ENCODE results near the gene HENMT1.
"Not testable (repeated sequence)": the region's sequence is repeated elsewhere in the genome, so short reads cannot be mapped to it uniquely, and the experiment has no call there.

Gene HENMT1

GRCh38 chr1:108643492-108644335 is 17.2 kb downstream of the HENMT1 start:
- no peak for TF ChIP-seq CTCF (IDR thresholded peaks at IDR 0.05)
- Histone ChIP-seq H3K27ac (no peak overlapping the region), H3K4me3 (no peak overlapping the region)
- DNase-seq (ENCODE audit: low spot score) = no peak

DNA sequence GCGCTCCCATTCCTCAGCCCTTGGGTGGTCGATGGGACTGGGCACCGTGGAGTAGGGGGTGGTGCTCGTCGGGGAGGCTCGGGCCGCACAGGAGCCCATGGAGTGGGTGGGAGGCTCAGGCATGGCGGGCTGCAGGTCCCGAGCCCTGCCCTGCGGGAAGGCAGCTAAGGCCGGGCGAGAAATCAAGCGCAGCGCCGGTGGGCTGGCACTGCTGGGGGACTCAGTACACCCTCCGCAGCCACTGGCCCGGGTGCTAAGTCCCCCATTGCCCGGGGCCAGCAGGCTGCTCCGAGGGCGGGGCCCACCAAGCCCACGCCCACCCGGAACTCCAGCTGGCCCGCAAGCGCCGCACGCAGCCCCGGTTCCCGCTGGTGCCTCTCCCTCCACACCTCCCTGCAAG is 20.0 kb downstream of the HENMT1 start:
- not testable (repeated sequence) for DNase-seq (ENCODE audit: low spot score); H3K27ac ChIP-seq; H3K4me3 ChIP-seq

GRCh38 chr1:108639899-108640560 is 20.9 kb downstream of the HENMT1 start:
- TF ChIP-seq CTCF (IDR thresholded peaks at IDR 0.05) = no peak
- no peak overlapping the region for H3K4me3 ChIP-seq
- H3K27ac ChIP-seq = no peak overlapping the region
- no peak for DNase-seq (ENCODE audit: low spot score)

DNA sequence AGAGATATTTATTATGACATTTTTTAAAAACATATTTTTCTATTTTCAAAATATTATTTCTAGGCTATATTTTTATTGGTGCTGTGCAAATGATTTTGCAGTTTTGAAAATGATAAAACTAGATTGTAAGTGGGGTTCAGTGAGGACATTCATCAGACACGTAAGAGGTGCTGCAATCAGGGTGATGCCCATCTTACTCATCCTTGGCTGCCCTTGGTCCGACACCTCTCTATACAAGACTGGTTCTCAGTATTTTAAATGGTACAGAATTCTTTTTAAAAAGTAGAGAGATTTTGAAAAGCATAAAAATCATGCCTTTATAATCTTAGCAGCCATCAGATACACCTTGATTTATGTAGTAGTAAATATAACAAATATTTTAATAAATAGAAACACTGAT is 24.0 kb downstream of the HENMT1 start:
- DNase-seq (ENCODE audit: low spot score) = no peak
- H3K4me3 ChIP-seq = no peak overlapping the region
- no peak for TF ChIP-seq CTCF (IDR thresholded peaks at IDR 0.05)

GRCh38 chr1:108634521-108634920 is 26.4 kb downstream of the HENMT1 start:
- Histone ChIP-seq H3K27ac (no peak overlapping the region), H3K4me3 (no peak overlapping the region)
- no peak for DNase-seq (ENCODE audit: low spot score)
- TF ChIP-seq CTCF (IDR thresholded peaks at IDR 0.05) = no peak

More for the DNA sequence above, 24.0 kb downstream of the HENMT1 start:
- no peak overlapping the region for H3K27ac ChIP-seq

- no peak for DNase-seq (ENCODE audit: low spot score)
- Histone ChIP-seq H3K27ac (no peak overlapping the region), H3K4me3 (no peak overlapping the region)
- no peak for TF ChIP-seq CTCF (IDR thresholded peaks at IDR 0.05)
Observed at GRCh38 chr1:108628665-108629064, 32.2 kb downstream of the HENMT1 start.

- DNase-seq (ENCODE audit: low spot score) = no peak
- no peak for TF ChIP-seq CTCF (IDR thresholded peaks at IDR 0.05)
- H3K27ac ChIP-seq = no peak overlapping the region
- H3K4me3 ChIP-seq = no peak overlapping the region
Observed at GRCh38 chr1:108627951-108628350, 32.9 kb downstream of the HENMT1 start.
